Lower lobe of right lung (tissue), 2 donors: ENCODE data around the gene ATXN1. TPM values are rescaled to one million over a fixed set of nuclear protein-coding genes. Genes with fewer than 3 reads are reported as not detected.

Experiments
- ATAC-seq, 2 donors: fragments of 200-7000 bp; cut with Tn5 transposase; one replicate each; pipeline ENCODE4 v1.9.1; 2020 to 2022; ENCODE audit warnings: mild to moderate bottlenecking in 2 of 2, moderate library complexity in 2 of 2
- DNase-seq: peaks from one replicate; pipeline ENCODE4 v3.0.0-alpha.2; 2020
- H3K27ac ChIP-seq: fragments of 200-600 bp; one replicate; pipeline ENCODE4 v1.8.0; 2022
- H3K27me3 ChIP-seq: fragments of 200-600 bp; one replicate; pipeline ENCODE4 v1.8.0; 2022; ENCODE audit warnings: low read depth
- H3K36me3 ChIP-seq: fragments of 200-600 bp; one replicate; pipeline ENCODE4 v1.8.0; 2022; ENCODE audit warnings: mild to moderate bottlenecking
- H3K4me1 ChIP-seq: fragments of 200-600 bp; one replicate; pipeline ENCODE4 v1.8.0; 2022
- H3K4me3 ChIP-seq: fragments of 200-600 bp; one replicate; pipeline ENCODE4 v1.8.0; 2022; ENCODE audit warnings: mild to moderate bottlenecking
- H3K9me3 ChIP-seq: fragments of 200-600 bp; one replicate; pipeline ENCODE4 v1.8.0; 2022
- intact Hi-C: fragments of 100-400 bp; cut with DNase I; formaldehyde crosslinking; loops from one replicate; pipeline ENCODE4 v1.11.0; 2022
- total RNA-seq: library from RNA; stranded (reverse); fragmentation: NEBNext Ultra II Directional; extraction: Animal tissue kit (Norgen Biotek cat#: 25700); gene quantifications from one replicate; pipeline ENCODE4 v1.2.1, GENCODE V29; 2021
- TF ChIP-seq, protein P1 (sequence below): fragments of 200-600 bp; IDR thresholded peaks from one replicate; pipeline ENCODE4 v1.8.0; 2022; ENCODE audit warnings: antibody characterized with exemption, mild to moderate bottlenecking
- donor health status: DM: no; HTN: yes; CAD: no; lungs with severe emphysema.

The ATXN1 gene
- total RNA-seq, 1 donor from 2014 or later, result 75.9 TPM

- Histone ChIP-seq H3K9me3 (no peaks in the 10 kb centered on the region), H3K4me1 (peaks cover 60% of the 10 kb centered on the region), H3K27me3 (no peaks in the 10 kb centered on the region), H3K27ac (no peak overlapping the region), H3K36me3 (no peaks in the 10 kb centered on the region), H3K4me3 (no peak overlapping the region)
- TF ChIP-seq, protein P1, sequence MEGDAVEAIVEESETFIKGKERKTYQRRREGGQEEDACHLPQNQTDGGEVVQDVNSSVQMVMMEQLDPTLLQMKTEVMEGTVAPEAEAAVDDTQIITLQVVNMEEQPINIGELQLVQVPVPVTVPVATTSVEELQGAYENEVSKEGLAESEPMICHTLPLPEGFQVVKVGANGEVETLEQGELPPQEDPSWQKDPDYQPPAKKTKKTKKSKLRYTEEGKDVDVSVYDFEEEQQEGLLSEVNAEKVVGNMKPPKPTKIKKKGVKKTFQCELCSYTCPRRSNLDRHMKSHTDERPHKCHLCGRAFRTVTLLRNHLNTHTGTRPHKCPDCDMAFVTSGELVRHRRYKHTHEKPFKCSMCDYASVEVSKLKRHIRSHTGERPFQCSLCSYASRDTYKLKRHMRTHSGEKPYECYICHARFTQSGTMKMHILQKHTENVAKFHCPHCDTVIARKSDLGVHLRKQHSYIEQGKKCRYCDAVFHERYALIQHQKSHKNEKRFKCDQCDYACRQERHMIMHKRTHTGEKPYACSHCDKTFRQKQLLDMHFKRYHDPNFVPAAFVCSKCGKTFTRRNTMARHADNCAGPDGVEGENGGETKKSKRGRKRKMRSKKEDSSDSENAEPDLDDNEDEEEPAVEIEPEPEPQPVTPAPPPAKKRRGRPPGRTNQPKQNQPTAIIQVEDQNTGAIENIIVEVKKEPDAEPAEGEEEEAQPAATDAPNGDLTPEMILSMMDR, result no peak
- no peak for DNase-seq
- ATAC-seq, result no peak
- intact Hi-C loops, result no loop called here
These were observed 3.9 kb downstream of the ATXN1 start for GRCh38 chr6:16757332-16757731.

- Histone ChIP-seq H3K36me3 (no peaks in the 10 kb centered on the region), H3K4me3 (no peak overlapping the region), H3K9me3 (no peaks in the 10 kb centered on the region), H3K4me1 (peaks cover 62% of the 10 kb centered on the region), H3K27me3 (no peaks in the 10 kb centered on the region), H3K27ac (no peak overlapping the region)
- DNase-seq (no peak), ATAC-seq (no peak)
- TF ChIP-seq, protein P1, result no peak
- intact Hi-C loops, result no loop called here
These were observed 4.5 kb downstream of the ATXN1 start for GRCh38 chr6:16756660-16757255.

DNA sequence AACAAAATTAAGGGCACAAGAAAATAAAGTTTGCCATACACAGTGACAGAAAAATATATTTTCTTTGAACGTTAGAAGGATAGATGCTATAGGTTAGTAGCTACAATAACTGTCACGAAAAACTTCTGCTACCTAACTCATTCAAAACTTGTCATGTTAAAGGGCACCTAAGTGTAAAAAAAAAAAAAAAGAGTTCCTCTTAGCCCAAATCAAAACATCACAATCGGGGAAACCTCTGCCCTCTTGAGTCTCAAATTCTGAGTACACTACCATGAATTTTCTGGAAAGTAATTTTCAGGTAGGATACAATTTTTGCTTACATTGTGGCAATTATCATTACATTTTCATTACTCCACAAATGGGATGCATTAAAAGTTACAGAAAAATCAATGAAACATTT, 5.7 kb downstream of the ATXN1 start:
- Histone ChIP-seq H3K4me3 (no peak overlapping the region), H3K27ac (no peak overlapping the region), H3K27me3 (no peaks in the 10 kb centered on the region), H3K9me3 (no peaks in the 10 kb centered on the region), H3K4me1 (peaks cover 62% of the 10 kb centered on the region), H3K36me3 (no peaks in the 10 kb centered on the region)
- TF ChIP-seq, protein P1, result no peak
- intact Hi-C loops, result no loop called here
- ATAC-seq (no peak), DNase-seq (no peak)

DNA sequence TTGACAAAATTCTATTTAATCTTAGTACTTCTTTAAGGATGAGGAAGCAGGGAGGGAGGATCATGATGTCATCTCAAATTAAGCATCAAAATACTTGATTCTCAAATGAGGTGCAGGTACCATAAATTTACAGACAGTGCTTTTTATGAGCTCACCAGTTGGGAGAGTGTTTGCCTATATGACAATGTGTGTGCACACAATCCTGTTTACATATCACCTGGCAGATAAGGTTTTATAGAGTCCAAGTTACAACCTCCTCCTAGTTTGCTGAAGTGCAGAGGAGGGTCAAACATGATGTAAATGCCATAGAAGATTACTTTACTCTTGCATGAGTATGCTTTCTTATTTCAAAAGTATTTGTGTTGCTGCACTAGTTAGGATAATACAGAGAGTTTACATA, 6.4 kb downstream of the ATXN1 start:
- TF ChIP-seq, protein P1, result no peak
- ATAC-seq (no peak), DNase-seq (no peak)
- H3K4me1 ChIP-seq, result peaks cover 62% of the 10 kb centered on the region
- H3K36me3 ChIP-seq, result no peaks in the 10 kb centered on the region
- H3K27me3 ChIP-seq, result no peaks in the 10 kb centered on the region
- intact Hi-C loops, result no loop called here
- no peak overlapping the region for H3K4me3 ChIP-seq
- no peak overlapping the region for H3K27ac ChIP-seq
- H3K9me3 ChIP-seq, result no peaks in the 10 kb centered on the region

- TF ChIP-seq, protein P1, result no peak
- intact Hi-C loops, result no loop called here
- Histone ChIP-seq H3K36me3 (no peaks in the 10 kb centered on the region), H3K4me3 (no peak overlapping the region), H3K4me1 (peaks cover 62% of the 10 kb centered on the region), H3K9me3 (no peaks in the 10 kb centered on the region), H3K27me3 (no peaks in the 10 kb centered on the region), H3K27ac (no peak overlapping the region)
- DNase-seq (no peak), ATAC-seq (no peak)
These were observed 7.0 kb downstream of the ATXN1 start for GRCh38 chr6:16754274-16754673.
